NCI-H1694 (cell line): ENCODE measurements around the gene PLCG2.
"Not testable (repeated sequence)": the region's sequence is repeated elsewhere in the genome, so short reads cannot be mapped to it uniquely, and the experiment has no call there.

Source experiments
- DNase-seq: peaks from one replicate; lab custom pipeline; 2025; lab: John Stamatoyannopoulos, UW

Gene PLCG2

DNA sequence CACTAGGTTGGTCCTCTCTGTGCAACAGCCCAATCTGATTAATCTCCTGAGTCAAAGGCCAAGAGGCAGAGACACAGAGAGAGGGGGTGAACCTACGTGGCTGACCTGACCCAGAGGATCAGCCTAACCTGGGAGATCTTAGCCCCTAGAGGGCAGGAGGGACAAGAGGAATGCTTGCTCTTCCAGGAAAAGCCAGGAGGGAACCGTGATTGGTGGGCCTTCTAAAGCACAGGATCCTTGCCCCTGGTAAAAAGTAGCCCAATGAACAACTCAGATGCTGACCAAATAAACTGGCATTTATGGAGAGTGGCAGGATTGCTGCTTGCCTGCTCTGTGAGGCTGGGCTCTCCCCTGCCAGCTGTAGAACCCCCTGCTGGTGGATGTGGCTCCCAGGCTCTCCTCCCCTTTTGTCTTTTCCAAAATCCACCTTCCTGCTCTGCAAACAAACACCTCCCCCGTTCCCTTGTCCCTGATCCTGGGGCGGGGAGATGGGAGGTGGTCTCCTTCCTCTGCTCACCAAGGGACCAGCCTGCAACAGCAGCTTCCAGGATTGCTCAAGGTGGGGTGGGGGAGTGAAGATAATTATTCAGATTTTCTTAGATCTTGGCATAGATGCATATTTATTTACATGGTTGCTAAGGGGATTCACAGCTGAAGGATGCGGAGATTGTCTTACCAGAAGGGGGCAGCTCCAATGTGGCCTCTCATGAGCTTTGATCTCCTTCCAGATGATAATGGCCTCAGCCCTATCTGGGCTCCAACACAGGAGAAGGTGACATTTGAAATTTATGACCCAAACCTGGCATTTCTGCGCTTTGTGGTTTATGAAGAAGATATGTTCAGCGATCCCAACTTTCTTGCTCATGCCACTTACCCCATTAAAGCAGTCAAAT is 160.3 kb downstream of the PLCG2 start:
- no peak for DNase-seq

DNA sequence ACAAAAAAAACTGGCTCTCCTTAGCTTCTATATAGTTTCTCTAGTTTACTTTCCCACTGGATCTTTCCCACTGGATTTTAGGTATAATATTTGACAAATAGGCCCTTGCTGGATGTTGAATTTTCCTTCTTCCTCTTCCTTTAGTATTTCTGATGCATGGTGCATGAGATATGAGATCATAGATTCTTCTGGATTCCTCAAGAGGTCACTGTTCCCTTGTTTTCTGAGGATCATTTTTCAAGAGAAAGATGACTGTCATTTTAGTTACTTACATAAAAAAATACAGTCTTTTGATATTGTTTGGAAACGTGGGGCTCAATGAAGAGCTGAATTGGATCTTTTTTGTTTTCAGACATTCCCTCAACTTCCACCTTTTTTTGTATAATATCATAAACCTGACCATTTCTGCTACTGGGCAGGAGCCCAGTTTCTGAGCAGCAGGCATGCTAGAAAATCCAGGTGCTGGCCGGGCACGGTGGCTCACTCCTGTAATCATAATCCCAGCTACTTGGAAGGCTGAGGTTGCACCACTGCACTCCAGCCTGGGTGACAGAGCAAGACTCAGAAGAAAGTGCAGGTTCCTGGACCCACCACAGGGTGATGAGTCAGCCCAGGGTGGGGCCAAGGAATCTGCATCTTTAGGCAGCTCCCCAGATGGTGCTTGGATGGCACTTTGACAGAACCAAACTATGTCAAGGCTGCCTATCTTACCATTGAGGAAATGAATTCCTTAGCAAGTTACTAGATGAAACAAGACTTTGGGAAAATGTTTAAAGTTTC is 161.9 kb downstream of the PLCG2 start:
- peak; percentile 3 for DNase-seq

DNA sequence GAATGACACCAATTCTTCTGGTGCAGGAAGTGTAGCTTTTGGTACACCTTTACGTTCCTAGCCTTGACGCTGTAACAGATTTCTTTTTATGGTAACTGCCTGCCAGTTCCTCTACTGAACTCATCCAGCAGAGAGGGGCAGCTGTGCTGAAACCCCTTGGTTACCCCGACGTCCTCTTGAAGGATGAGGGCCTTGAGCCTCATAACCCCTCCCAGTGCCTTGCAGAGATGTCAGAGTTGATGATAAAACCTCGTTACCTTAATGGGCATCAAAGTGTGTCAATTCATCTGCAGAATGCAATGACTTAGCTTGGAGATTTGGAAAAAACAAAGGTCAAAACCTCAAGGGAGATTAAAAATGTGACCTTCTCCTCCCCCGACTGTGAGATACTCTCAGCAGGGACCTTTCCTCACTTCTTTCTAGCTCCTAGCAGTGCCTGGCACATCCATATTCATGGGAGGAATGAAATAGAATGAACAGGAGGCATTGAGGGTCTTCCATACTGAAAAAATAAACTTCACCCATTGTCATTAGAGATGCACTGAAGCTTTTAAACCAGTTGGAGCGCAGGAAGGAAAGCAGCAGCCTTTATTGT is 163.0 kb downstream of the PLCG2 start:
- no peak for DNase-seq

DNA sequence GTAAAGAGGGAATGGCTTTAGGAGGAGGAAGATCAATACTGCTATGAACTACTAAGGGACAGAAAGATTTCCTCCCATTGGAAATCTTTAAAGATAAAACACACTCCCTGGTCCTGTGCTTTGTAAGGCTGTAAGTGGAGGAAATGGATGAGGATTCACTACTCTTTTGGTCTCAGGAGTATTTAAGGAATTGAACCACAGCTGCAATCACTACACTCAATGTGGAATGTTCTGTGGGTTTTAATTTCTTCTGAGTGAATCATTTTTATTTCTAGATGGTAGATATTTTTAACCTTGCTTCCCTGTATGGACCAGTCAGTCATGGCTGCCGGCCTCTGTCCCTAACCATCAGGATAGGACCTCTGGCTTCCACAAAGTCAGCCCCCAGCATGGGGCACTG is 166.6 kb downstream of the PLCG2 start:
- no peak for DNase-seq

DNA sequence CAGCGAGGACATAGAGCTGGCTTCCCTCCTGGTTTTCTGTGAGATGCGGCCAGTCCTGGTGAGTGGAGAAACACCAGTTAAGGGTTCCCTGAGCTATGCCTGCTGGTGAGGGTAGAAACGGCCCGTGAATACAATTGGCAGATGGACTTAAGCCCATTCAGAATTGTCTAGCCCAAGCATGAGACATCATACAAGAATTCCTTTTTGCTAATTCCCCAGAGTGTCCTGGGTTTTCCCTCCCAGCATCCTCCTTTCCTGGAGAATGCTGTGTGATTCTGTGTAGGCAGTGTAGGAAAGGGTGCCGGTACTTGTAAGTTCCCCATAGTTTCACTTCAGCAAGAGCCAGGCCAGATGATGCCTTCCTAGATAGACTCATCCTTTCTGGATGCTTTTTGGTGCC is 167.1 kb downstream of the PLCG2 start:
- no peak for DNase-seq

DNA sequence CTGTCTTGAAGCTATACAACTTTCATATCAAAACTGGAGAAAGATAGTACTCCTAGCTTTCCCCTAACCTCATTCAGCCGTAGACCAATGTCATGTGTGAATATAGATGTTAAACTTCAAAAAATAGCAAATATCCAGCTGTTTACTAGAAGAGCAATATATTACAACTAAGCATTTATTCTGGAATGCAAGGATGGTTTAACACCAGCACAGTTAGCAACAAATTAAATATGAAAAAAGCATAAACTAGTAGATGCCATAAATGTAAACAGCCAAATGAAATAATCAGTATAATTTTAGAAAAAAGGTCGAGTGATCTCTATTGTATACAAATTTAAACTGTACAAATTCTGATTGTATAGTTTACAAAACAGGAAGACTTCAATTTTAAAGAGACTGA is 172.5 kb downstream of the PLCG2 start:
- no peak for DNase-seq

DNA sequence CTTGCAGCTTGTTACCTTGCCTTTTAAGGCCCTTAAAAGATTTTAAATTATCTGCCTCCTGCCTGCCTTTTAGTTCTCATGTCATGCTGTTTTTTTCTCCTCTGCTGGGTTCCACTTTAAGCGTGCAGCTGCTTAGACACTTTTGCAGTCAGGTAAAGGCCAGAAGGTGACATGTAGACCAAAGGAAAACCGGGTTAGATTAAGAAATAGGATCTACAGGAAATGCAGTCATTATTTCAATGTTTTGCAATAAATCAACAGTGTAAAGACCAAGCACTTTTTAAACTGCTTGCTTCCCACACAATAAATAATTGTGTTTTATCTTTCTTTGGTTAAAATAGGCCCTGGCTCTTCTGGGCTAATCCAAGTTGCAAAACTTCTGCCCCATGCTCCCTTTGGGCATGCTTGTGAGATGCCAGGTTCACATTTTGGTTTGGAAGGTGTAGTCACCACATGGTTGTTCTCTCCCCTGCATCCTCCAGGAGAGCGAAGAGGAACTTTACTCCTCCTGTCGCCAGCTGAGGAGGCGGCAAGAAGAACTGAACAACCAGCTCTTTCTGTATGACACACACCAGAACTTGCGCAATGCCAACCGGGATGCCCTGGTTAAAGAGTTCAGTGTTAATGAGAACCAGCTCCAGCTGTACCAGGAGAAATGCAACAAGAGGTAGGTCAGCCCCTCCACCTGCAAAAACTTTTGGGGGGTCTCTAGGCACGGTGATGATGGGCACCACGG is 177.3 kb downstream of the PLCG2 start:
- no peak for DNase-seq

DNA sequence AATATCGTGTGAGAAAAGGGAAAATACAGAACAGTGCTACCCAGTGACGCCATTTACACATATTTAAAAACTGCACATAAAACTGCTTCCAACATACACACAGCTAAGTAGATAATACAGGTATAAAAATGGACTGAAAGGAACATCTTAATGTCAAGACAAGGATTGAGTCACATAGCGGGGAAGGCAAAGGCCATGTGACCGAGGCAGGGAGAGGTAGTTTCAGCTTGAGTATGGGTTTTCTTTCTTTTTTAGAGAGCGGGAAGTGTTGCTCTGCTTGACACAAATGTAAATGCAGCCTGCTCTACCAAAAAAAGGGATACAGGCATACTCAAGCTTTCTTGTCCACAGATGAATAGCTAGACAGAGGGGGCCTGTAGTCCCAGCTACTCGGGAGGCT is 185.7 kb downstream of the PLCG2 start:
- no peak for DNase-seq

DNA sequence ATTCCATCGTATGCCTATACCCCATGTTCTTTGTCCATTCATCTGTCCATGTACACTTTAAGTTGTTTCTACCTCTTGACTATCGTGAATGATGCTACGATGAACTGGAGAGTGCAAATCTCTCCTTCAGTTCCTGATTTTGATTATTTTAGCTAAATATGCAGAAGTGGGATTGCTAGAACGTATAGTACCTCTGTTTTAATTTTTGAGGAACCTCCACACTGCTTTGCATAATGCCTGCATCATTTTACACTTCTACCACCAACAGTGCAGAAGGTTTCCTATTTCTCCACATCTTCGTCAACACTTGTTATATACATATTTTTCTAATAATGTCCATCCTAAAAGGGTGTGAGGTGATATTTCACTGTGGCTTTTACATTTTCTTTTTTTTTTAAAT is 188.3 kb downstream of the PLCG2 start:
- DNase-seq, result no peak

DNA sequence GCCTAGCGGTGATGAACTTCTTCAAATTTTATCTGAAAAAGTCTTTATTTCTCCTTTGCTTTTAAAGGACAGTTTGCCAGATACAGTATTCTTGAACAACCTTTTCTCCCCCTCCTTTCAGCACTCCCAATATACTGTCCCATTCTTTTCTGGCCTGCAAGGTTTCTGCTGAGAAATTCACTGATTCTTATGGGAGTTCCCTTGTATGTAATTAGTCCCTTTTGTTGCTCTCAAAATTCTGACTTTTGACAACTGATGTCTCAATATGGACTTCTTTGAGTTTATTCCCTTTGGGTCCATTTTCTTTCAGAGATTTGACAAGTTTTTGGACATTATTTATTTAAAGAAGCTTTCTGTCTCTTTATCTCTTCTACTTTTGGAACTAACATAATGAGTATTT is 192.8 kb downstream of the PLCG2 start:
- no peak for DNase-seq

DNA sequence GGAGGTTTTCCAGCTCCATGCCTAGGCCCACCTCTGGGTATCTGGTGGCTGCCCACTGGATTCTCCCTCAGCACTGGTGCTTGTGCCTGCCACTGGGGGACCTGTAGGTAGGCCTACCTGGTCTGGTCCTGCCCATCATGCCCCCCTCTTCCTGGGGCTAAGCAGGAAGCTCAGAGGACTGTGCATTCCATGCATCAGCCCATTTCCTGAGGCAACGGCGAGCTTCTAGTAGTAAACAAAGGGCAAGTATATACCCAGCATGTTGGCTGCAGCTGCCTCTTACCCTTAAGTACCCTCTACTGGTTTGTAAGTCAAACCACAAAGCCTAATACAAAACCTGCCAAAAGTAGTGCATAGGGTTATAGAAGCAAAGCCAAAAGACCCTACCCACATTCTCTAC is 194.6 kb downstream of the PLCG2 start:
- DNase-seq, result no peak

DNA sequence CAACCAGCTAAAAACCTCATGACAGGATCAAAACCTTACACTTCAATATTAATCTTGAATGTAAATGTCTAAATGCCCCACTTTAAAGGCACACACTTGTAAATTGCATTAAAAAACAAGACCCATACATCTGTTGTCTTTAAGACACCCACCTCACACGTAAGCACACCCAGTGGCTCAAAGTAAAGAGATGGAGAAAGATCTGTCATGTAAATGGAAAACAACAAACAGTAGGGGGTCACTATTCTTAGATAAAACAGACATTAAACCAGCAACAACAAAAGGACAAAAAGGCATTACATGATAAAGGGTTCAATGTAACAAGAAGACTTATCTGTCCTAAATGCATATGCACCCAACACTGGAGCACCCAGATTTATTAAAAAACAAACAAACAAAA is 196.5 kb downstream of the PLCG2 start:
- no peak for DNase-seq

DNA sequence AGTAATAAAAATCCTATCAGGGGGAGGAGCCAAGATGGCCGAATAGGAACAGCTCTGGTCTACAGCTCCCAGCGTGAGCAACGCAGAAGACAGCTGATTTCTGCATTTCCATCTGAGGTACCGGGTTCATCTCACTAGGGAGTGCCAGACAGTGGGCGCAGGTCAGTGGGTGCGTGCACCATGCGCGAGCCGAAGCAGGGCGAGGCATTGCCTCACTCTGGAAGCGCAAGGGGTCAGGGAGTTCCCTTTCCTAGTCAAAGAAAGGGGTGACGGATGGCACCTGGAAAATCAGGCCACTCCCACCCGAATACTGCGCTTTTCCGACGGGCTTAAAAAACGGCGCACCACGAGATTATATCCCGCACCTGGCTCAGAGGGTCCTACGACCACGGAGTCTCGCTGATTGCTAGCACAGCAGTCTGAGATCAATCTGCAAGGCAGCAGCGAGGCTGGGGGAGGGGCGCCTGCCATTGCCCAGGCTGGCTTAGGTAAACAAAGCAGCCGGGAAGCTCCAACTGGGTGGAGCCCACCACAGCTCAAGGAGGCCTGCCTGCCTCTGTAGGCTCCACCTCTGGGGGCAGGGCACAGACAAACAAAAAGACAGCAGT is 198.3 kb downstream of the PLCG2 start:
- not testable (repeated sequence) for DNase-seq

DNA sequence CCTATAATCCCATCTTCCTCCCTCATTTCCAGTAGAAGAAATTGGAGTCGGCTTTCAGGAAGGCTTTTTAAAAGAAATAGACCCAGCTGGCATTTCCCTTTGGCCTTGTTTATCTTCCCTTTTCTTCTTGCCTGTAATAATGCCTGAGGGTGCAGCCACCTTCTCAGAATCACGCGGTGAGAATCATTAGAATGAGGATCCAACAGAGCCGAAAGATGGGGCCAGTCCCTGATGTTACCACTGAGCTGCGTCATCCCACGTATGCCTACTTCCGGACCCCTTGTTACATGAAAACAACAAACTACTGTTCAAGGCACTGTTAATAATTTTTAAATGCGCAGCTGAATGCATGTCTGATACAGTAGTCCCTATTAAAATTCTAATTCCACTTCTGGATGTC is 208.0 kb downstream of the PLCG2 start:
- no peak for DNase-seq

DNA sequence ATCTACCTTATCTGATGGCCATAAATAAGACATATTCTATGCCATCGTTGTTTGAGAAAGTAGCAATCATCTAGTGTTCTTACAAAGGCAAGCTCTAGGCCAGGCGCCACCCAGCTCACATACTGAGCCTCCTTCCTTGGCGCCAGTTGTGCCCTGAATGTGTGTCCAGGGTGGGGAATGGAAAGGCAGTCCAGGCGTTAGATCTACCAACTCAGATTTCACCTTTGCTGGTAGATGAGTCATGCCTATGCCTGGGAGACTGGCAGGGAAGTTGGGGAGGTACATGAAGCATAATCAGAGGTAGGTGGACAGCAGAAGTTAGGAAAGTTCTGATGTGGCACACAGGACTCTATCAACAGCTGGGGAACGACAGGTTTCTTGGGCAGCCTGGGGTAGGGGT is 208.6 kb downstream of the PLCG2 start:
- DNase-seq, result no peak

DNA sequence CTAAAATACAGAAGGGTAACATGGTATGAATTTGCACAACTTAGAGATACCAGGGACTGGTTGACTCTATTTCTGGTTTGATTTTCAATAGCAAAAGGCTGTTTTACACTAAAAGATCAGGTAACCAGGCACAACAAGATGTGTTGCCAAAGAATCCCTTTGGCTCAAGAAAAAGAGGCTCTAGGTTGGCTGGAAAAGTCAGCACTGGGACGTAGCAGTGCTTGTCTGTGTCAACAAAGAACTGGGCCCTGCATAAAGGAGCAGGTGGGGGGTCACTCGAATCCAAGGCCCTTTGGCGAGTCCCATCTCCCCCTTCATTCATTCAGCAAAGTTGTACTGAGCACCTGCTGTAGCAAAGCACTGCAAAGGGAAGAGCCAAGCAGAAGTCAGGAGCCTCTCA is 213.8 kb downstream of the PLCG2 start:
- DNase-seq, result no peak

DNA sequence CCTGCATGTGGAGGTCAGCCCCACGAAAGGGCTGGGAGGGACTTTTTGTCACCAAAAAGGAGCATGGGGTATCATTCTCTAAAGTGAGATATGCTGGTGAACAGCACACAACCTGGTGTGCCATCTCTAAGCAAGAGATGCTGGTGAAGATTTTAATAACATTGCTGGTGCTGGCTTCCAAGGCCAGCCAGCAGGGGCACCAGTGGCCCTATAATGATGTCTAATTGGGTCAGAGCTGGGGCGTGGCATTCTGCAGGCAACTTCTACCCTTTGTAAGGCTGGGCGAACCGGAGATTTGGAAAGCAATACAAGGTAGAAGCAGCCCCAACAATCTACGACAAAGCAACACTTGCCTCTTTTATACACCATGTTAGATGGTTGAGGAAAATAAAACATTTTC is 215.4 kb downstream of the PLCG2 start:
- no peak for DNase-seq

DNA sequence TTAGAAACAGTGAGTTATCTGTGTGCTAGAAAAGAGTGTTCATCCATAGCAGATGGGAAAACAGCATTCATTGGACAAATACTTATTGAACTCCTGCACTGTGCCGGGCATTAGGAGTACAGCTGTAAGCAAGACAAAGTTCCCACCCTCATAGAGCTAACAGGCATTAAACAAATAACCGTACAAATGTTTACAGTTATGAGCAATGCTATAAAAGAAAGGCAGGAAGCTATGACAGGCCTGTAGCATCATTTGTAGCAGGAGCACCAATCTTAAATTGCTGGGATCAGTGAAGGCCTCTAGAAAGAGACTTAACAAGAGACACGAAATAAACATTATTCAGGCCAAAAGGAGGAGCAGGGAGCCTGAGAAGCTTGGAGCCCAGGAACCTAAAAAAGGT is 216.6 kb downstream of the PLCG2 start:
- no peak for DNase-seq

DNA sequence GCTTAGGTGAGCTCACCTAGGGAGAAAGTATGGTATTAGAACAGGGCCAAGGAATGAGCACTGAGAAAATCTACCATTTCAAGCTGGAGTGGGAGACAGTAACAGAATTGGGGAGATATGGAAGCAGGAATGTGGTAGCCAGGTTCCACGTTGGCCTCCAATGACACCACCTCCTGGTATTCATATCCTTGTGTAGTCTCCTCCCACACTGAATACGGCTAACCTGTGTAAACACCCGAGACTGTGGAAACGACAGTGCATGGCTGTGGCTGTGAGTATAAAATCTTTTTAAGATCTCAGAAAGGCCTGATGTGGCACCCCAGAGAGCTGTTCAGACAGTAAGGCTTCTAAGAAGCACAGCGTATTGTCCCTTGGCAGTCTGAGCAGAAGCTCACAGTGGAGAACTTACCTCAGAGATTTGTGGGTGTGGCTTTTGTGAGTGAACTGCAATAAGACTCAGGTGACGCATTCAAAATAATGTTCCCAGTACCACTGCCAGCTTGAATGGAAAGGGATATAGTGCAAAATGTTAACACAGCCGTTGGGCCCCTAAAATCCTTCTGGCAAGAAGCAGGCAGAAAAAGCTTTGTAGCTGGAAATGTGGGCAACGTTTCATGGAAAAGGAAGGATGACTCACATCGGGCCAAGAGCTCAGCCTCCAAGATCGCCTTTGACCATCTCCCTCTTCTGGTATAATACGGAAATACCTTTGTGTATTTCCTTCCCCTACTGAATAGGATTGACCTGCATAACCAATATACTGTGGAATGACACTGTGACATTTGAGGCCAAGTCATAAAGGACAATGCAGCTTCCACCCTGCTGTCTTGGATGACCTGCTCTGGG is 217.8 kb downstream of the PLCG2 start:
- no peak for DNase-seq

DNA sequence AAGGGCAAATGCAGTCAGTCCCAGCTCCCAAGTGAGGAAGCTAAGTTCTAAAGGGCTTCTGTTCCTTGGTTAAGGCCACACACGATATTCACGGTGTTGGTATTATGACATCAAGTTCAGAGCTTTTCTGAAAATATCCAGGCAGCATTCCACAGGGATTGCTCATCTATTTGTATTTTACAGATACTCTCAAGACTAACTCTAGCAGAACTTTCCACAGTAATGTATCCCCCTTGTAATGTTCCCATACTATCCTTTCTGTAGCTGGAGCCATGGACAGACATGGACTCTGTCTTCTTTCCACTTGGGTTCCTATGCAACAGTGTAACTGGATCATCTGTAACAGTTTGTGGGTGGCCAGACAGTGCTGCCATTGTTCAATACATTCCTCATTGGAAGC is 218.6 kb downstream of the PLCG2 start:
- no peak for DNase-seq

DNA sequence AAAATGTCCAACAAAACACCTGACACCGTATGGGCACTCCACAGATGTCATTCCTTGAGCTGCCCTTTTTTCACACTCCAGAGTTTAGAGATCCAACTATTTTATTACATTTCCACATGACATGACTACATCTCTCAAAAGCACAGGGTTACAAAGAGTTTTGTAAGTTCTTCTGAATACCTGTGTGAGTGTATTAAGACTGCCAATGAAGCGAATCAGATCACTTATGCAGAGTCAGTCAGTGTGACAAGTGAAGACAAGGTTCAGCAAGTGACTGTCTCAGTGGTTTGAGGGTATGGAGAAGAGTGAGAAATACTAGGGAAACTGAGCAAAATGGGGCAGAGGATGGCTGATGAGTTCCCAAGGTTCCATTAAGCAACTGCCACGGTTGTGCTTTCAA is 223.7 kb downstream of the PLCG2 start:
- DNase-seq, result no peak
